ENCODE results near the gene NTPCR.
"Not testable (repeated sequence)": the region's sequence is repeated elsewhere in the genome, so short reads cannot be mapped to it uniquely, and the experiment has no call there.

NTPCR gene

DNA sequence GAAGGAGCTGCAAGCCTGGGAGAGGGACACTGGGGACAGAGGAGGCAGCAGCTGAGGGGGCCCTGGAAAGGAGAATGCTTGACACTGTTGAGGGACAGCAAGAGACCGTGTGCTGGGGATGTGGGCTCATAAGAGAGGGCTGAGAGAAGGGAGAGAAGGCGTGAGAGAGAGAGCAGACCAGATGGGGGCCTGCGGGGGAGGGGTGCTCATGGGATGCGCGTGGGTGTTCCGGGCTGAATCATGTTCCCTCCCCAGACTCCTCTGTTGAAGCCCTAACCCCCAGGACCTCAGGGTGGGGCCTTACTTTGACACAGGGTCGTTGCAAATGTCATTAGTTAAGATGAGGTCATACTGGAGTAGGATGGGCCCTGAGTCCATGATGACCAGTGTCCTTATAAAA is 40.8 kb downstream of the NTPCR start:
- H3K9ac ChIP-seq (ENCODE audit: low read depth, low read length): no peak overlapping the region
- H3K27me3 ChIP-seq (ENCODE audit: control insufficient read depth, insufficient read depth, low read length): no peaks in the 10 kb centered on the region
- H3K4me2 ChIP-seq (ENCODE audit: low read length): no peak overlapping the region
- H3K36me3 ChIP-seq (ENCODE audit: insufficient read depth, low read length): peaks cover 3% of the 10 kb centered on the region
- peaks cover 2% of the 10 kb centered on the region for H3K4me1 ChIP-seq (ENCODE audit: control insufficient read depth, insufficient read depth, low read length)
- H3K9me3 ChIP-seq (replicated peaks; ENCODE audit: low read length): no peaks in the 10 kb centered on the region
- no peak overlapping the region for H3K4me3 ChIP-seq (ENCODE audit: low read length)

DNA sequence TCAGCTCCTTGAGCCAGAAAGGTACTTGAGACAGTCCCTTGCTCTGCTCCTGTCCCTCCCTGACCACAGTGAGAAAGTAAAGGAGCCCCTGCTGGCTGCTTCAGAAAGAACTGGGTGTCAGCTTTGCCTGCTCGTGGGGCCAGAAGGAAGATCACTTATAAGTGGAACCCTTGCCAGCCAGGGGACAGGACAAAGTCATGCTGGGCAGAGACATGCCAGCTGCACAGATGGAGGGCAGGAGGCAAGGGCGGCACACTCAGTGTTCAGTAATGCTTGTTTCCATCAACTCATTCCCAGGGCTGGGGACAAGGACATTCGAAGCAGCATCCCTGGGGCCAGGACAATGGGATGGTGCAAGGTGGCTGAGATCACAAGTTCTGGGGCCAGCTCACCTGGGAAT is 41.8 kb downstream of the NTPCR start:
- H3K27me3 ChIP-seq (ENCODE audit: control insufficient read depth, insufficient read depth, low read length): no peaks in the 10 kb centered on the region
- H3K9ac ChIP-seq (ENCODE audit: low read depth, low read length): no peak overlapping the region
- peaks cover 2% of the 10 kb centered on the region for H3K4me1 ChIP-seq (ENCODE audit: control insufficient read depth, insufficient read depth, low read length)
- no peak overlapping the region for H3K4me3 ChIP-seq (ENCODE audit: low read length)
- H3K4me2 ChIP-seq (ENCODE audit: low read length): no peak overlapping the region
- H3K36me3 ChIP-seq (ENCODE audit: insufficient read depth, low read length): peaks cover 7% of the 10 kb centered on the region
- no peaks in the 10 kb centered on the region for H3K9me3 ChIP-seq (replicated peaks; ENCODE audit: low read length)

DNA sequence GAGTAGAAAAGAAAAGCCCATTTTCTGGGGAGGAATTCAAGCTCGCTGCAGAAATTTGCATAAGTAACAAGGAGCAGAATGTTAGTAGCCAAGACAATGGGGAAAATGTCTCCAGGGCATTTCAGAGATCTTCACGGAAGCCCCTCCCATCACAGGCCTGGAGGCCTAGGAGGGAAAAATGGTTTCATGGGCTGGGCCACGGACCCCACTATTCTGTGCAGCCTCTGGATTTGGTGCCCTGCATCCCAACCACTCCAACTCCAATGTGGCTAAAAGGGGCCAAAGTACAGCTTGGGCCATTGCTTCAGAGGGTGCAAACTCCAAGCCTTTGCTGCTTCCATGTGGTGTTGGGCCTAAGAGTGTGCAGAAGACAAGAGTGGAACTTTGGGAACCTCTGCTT is 43.1 kb downstream of the NTPCR start:
- Histone ChIP-seq H3K27me3 (ENCODE audit: control insufficient read depth, insufficient read depth, low read length) (no peaks in the 10 kb centered on the region), H3K4me2 (ENCODE audit: low read length) (no peak overlapping the region), H3K9ac (ENCODE audit: low read depth, low read length) (no peak overlapping the region), H3K36me3 (ENCODE audit: insufficient read depth, low read length) (peaks cover 14% of the 10 kb centered on the region), H3K4me3 (ENCODE audit: low read length) (no peak overlapping the region), H3K9me3 (replicated peaks; ENCODE audit: low read length) (no peaks in the 10 kb centered on the region), H3K4me1 (ENCODE audit: control insufficient read depth, insufficient read depth, low read length) (peaks cover 2% of the 10 kb centered on the region)

DNA sequence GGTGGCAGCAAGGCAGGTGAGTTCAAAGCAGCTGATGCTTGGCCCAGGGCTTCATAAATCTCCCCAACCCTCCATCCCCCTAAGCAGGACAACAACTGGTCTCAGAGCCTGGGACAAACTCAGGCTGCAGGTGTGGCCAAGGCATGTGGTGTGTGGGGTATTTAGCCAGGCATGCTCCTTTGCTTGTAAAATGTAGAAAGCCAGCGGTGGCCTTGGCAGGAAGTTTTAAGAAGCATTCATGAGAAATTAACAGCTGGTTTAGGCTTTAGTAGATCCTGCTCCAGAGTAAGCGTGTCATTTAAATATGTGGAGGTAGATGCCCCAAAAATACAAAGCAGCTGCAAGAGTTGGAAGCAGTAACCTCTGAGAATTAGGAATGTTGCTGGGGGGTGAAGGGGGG is 44.8 kb downstream of the NTPCR start:
- H3K27me3 ChIP-seq (ENCODE audit: control insufficient read depth, insufficient read depth, low read length): no peaks in the 10 kb centered on the region
- H3K9ac ChIP-seq (ENCODE audit: low read depth, low read length): no peak overlapping the region
- no peaks in the 10 kb centered on the region for H3K9me3 ChIP-seq (replicated peaks; ENCODE audit: low read length)
- H3K4me3 ChIP-seq (ENCODE audit: low read length): no peak overlapping the region
- no peaks in the 10 kb centered on the region for H3K4me1 ChIP-seq (ENCODE audit: control insufficient read depth, insufficient read depth, low read length)
- peaks cover 14% of the 10 kb centered on the region for H3K36me3 ChIP-seq (ENCODE audit: insufficient read depth, low read length)
- no peak overlapping the region for H3K4me2 ChIP-seq (ENCODE audit: low read length)

DNA sequence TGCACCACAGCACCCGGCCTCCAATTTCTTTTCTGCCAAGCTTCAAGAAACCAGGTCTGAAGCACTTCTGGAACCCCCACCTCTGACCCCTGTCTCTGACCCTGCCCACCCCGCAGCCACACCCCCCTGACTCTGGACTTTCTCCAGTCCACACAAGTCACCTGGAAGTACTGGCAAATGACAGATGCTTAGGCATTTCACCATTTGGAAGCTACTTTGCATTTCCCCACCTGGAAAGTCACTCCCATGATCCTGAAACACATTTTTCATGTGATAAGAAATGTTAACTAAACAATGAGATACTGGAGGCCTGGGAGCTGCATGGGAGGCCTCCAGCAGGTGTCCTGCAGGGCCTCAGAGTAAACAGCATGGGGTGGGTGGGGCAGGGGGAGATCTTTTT is 45.7 kb downstream of the NTPCR start:
- H3K27me3 ChIP-seq (ENCODE audit: control insufficient read depth, insufficient read depth, low read length): no peaks in the 10 kb centered on the region
- no peaks in the 10 kb centered on the region for H3K4me1 ChIP-seq (ENCODE audit: control insufficient read depth, insufficient read depth, low read length)
- H3K4me2 ChIP-seq (ENCODE audit: low read length): no peak overlapping the region
- no peak overlapping the region for H3K4me3 ChIP-seq (ENCODE audit: low read length)
- no peaks in the 10 kb centered on the region for H3K9me3 ChIP-seq (replicated peaks; ENCODE audit: low read length)
- no peak overlapping the region for H3K9ac ChIP-seq (ENCODE audit: low read depth, low read length)
- peaks cover 14% of the 10 kb centered on the region for H3K36me3 ChIP-seq (ENCODE audit: insufficient read depth, low read length)

DNA sequence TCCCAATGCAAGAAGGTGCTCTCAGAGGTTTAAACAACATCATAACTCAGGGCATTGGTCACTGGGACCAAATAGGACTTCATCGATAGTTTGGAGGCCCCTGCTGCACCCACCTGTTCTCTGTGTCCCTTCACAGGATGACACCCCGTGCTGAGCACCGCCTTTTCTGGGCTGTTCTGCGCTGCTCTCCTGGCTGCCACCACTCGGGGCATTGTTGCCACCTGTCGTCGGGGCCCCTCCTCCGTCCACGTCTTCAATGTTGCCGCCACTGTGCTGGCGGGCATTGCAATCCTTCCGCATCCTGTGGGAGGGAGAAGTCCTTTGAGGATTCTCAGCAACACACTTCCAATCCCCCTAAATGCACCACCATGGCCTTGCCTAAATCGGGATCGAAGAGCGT is 47.7 kb downstream of the NTPCR start:
- H3K27me3 ChIP-seq (ENCODE audit: control insufficient read depth, insufficient read depth, low read length): no peaks in the 10 kb centered on the region
- H3K4me1 ChIP-seq (ENCODE audit: control insufficient read depth, insufficient read depth, low read length): no peaks in the 10 kb centered on the region
- H3K4me2 ChIP-seq (ENCODE audit: low read length): no peak overlapping the region
- H3K9ac ChIP-seq (ENCODE audit: low read depth, low read length): no peak overlapping the region
- H3K4me3 ChIP-seq (ENCODE audit: low read length): no peak overlapping the region
- H3K9me3 ChIP-seq (replicated peaks; ENCODE audit: low read length): no peaks in the 10 kb centered on the region
- peaks cover 14% of the 10 kb centered on the region for H3K36me3 ChIP-seq (ENCODE audit: insufficient read depth, low read length)

DNA sequence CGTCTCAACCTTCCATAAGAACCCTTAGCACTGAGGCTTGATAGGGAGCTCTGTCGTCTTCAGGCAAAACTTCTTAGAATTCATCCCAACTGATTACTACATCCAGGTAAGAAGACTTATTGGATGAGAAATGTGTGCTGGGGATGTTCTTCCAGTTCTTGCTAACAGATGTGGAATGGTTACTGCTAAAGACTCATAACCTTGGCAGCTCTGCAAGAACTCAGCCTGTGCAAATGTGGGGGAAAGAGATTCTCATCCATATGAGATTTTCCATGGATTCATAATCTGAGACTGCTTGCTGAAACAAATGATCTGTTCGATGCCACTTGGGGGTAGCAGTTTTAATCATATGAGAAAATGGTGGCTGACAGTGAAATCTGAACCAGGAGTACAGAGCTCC is 48.2 kb downstream of the NTPCR start:
- no peak overlapping the region for H3K9ac ChIP-seq (ENCODE audit: low read depth, low read length)
- no peaks in the 10 kb centered on the region for H3K27me3 ChIP-seq (ENCODE audit: control insufficient read depth, insufficient read depth, low read length)
- H3K4me2 ChIP-seq (ENCODE audit: low read length): no peak overlapping the region
- H3K9me3 ChIP-seq (replicated peaks; ENCODE audit: low read length): no peaks in the 10 kb centered on the region
- H3K4me3 ChIP-seq (ENCODE audit: low read length): no peak overlapping the region
- peaks cover 14% of the 10 kb centered on the region for H3K36me3 ChIP-seq (ENCODE audit: insufficient read depth, low read length)
- no peaks in the 10 kb centered on the region for H3K4me1 ChIP-seq (ENCODE audit: control insufficient read depth, insufficient read depth, low read length)

DNA sequence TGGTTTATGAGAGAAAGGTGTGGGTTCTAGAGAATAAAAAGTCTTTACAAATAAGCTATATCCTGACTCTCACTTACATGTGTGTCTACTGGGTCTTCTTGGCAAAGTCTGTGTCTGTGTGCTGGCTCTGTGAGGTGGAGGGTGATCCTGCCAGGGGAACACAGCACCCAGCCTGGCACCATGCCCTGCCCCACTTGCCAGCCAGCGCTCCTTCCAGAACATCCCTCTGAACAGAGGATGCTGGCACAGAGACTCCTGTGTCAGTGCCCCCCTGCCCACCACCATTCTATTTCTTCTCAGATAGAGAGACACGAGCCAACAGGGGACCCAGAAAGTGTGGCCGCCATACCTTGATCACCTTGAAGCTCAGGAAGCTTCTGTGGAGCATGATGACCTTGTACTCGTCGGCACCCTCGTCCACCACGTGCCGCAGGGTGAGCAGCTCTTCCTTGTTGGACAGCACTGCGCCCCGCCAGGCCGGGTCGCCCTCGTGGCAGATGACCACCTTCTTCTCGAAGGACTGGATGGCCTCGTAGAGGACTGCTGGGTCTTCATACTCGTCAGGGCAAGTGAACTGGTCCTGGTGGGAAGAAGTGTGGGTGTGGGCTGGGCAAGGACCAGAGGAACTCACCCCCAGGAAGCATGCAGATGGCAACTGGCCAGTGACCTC is 49.7 kb downstream of the NTPCR start:
- Histone ChIP-seq H3K4me3 (ENCODE audit: low read length) (no peak overlapping the region), H3K4me2 (ENCODE audit: low read length) (no peak overlapping the region), H3K9ac (ENCODE audit: low read depth, low read length) (no peak overlapping the region), H3K36me3 (ENCODE audit: insufficient read depth, low read length) (peaks cover 11% of the 10 kb centered on the region), H3K27me3 (ENCODE audit: control insufficient read depth, insufficient read depth, low read length) (no peaks in the 10 kb centered on the region), H3K9me3 (replicated peaks; ENCODE audit: low read length) (no peaks in the 10 kb centered on the region), H3K4me1 (ENCODE audit: control insufficient read depth, insufficient read depth, low read length) (no peaks in the 10 kb centered on the region)

DNA sequence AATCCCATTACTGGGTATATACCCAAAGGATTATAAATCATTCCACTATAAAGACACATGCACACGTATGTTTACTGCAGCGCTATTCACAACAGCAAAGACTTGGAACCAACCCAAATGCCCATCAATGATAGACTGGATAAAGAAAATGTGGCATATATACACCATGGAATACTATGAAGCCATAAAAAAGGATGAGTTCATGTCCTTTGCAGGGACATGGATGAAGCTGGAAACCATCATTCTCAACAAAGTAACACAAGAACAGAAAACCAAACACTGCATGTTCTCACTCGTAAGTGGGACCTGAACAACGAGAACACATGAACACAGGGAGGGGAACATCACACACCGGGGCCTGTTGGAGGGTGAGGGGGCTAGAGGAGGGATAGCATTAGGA is 53.2 kb downstream of the NTPCR start:
- H3K4me3 ChIP-seq (ENCODE audit: low read length); H3K4me1 ChIP-seq (ENCODE audit: control insufficient read depth, insufficient read depth, low read length); H3K4me2 ChIP-seq (ENCODE audit: low read length); H3K36me3 ChIP-seq (ENCODE audit: insufficient read depth, low read length); H3K9me3 ChIP-seq (replicated peaks; ENCODE audit: low read length); H3K9ac ChIP-seq (ENCODE audit: low read depth, low read length); H3K27me3 ChIP-seq (ENCODE audit: control insufficient read depth, insufficient read depth, low read length): not testable (repeated sequence)

DNA sequence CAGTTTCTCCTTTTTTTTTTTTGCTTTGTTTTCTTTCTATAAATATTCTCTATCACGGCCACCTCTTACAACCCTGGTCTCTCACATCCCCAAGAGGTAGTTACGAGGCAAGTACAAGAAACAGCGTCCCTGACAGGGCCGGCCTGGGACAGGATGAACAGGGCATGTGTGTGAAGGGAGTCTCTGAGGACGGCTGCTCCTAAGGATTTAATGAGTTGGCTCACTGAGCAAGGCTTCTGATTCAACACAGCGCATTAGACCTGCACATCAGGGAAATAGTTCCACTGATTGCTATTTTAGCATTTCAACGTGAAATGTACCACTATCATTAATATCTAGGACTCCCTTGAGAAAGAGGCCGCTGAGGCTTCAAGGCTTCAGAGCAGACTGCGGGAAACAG is 54.0 kb downstream of the NTPCR start:
- peaks cover 8% of the 10 kb centered on the region for H3K4me1 ChIP-seq (ENCODE audit: control insufficient read depth, insufficient read depth, low read length)
- no peaks in the 10 kb centered on the region for H3K9me3 ChIP-seq (replicated peaks; ENCODE audit: low read length)
- H3K4me2 ChIP-seq (ENCODE audit: low read length): no peak overlapping the region
- no peak overlapping the region for H3K4me3 ChIP-seq (ENCODE audit: low read length)
- H3K36me3 ChIP-seq (ENCODE audit: insufficient read depth, low read length): no peaks in the 10 kb centered on the region
- H3K9ac ChIP-seq (ENCODE audit: low read depth, low read length): no peak overlapping the region
- H3K27me3 ChIP-seq (ENCODE audit: control insufficient read depth, insufficient read depth, low read length): no peaks in the 10 kb centered on the region

DNA sequence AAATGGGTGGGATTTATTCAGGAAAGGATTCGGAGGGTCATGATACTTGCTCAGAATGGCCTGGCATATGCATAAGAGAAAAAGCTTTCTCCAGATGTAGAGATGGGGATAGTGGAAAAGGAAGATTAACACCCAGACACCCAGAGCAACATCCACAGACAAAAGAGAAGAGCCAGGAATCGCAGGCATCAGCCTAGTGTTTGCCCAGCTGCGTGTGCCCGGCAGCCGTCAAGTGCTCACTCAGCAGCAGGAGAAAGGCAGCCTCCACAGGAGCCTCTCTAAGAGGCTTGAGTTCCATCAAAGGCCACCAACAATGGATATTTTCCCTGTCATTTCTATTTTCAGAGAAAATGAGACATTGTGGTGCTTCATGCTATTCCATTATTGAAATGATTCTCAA is 54.7 kb downstream of the NTPCR start:
- no peaks in the 10 kb centered on the region for H3K36me3 ChIP-seq (ENCODE audit: insufficient read depth, low read length)
- H3K9me3 ChIP-seq (replicated peaks; ENCODE audit: low read length): no peaks in the 10 kb centered on the region
- no peak overlapping the region for H3K4me2 ChIP-seq (ENCODE audit: low read length)
- H3K4me3 ChIP-seq (ENCODE audit: low read length): no peak overlapping the region
- no peak overlapping the region for H3K9ac ChIP-seq (ENCODE audit: low read depth, low read length)
- H3K4me1 ChIP-seq (ENCODE audit: control insufficient read depth, insufficient read depth, low read length): peaks cover 12% of the 10 kb centered on the region
- H3K27me3 ChIP-seq (ENCODE audit: control insufficient read depth, insufficient read depth, low read length): no peaks in the 10 kb centered on the region

DNA sequence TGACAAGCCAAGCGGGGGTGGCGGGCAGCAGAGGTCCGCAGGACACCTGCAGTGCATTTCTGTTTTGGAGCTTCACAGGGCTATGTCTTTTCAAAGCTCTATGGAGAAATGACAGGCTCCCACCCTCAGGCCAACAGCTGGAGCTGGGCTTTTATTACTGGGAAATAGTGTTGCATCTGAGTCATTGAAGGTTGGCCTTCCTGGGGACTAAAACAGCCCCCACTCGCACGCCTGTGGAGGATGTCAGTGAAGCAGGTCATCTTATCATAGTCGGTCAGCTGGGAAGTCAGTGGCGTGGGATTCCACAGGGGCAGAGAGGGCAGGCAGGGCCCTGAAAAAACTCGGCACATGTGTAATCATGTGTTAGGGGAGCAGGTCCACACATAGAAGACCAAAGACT is 55.3 kb downstream of the NTPCR start:
- H3K36me3 ChIP-seq (ENCODE audit: insufficient read depth, low read length): no peaks in the 10 kb centered on the region

More for the DNA sequence above, 55.3 kb downstream of the NTPCR start:
- H3K9me3 ChIP-seq (replicated peaks; ENCODE audit: low read length): no peaks in the 10 kb centered on the region
- no peak overlapping the region for H3K4me2 ChIP-seq (ENCODE audit: low read length)
- no peak overlapping the region for H3K4me3 ChIP-seq (ENCODE audit: low read length)
- no peaks in the 10 kb centered on the region for H3K27me3 ChIP-seq (ENCODE audit: control insufficient read depth, insufficient read depth, low read length)
- H3K4me1 ChIP-seq (ENCODE audit: control insufficient read depth, insufficient read depth, low read length): peaks cover 15% of the 10 kb centered on the region
- H3K9ac ChIP-seq (ENCODE audit: low read depth, low read length): no peak overlapping the region

All from skeletal muscle satellite cell (primary cell).